Measurements from ENCODE around the gene LHPP.

Gene LHPP

DNA sequence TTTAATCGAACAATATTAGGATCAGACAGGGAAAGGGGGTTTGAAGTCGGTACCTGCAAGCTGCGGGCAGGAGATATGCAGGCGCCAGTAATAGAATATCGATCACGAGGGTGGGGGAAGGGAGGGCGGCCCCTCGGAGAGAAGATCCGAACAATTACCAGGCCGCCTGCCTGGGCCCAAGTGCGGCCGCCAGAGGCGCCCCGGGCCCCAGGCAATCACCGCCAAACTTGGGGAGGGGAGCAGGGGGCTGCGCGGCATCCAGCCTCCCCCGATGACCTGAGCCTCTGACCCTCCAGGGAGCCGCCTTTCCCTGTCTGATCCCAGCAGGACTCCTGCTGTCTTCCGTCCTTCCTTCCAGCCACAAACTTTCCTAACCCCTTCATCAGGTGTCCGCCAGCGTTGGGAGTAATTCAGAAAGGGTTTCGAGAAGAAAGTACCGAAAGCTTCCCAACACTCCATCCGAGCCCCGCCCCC, 12.9 kb upstream of the LHPP start:
- DNase-seq = no peak

DNA sequence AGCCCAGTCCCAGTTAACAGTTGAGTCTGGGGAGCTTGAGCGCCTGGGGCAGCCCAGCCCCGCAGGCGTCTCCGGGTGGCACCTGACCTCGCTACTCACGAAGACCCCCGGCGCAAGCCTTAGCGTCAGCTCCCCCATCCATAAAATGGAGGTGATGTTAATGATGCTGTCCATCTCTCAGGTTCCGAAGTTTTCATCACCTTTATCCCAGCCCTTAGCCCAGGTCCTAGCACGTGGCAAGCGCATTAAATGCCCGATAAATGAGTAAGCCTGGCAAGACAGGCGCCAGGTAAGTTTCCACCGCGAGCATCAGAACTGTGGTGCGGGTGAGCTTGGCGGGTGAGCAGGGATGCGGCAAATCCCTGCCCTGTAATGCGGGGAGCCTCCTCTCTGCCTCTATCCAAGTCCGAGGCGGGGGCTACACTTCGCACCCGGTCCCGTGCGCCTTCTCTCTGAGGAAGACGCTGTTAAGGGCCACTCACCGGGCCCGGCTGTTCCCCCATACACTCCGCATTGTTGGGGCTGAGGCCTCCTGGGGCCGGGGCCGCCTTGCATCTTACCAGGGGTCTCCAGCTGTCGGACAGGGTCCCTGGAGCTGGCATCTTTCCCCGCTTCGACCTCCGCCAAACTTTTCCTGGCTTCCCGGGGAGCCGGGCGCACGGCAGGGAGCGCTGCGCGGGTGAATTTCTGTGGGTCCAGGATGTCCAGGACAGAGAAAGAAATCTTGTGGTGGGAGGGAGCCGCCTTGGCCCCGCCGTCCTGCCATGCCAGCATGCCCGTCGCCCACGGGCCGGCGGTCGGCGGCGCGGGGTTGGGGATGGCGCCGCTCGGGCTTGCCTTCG, 12.2 kb upstream of the LHPP start:
- DNase-seq = no peak

- no peak for DNase-seq
These were observed 11.4 kb upstream of the LHPP start, which contains the start of gene NKX1-2 for GRCh38 chr10:124450012-124450782. TSS of gene NKX1-2 (minus strand) at chr10:124450035. CDS start at chr10:124449943, 92 bp downstream.

DNA sequence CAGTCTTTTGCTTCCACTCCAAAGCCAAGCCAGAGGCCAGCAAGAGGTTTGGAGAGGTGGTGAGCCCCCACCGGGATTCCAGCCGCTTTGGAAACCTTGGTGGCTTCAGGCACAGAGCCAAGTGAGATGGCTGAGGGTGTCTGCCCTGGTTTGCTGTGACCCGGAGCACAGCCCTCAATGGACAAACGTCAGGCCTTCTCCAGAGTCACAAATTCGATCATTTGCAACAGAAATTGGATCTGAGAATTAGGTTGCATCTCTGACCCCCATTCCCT, 10.9 kb upstream of the LHPP start:
- no peak for DNase-seq

DNA sequence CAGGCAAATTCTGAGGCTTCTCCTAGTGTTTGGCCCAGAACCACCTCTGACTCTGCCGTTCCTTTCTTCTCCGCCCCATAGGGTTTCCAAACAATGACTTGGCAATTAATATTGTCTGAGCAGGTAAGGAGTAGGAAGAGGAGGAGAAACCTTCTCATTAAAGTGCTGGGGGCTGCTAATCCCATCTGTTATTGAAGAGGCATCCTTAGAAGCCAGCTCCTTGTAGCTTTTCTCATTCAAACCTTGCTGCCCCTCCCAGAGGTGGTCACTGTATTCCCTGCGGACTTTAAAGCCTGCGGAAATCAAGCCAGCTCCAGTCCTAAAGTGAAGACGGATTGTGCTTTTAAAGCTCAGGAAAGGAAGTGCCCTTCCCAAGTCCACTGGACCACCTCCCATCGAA, 10.3 kb upstream of the LHPP start:
- DNase-seq = no peak

GRCh38 chr10:124453960-124454610, 7.5 kb upstream of the LHPP start:
- DNase-seq = no peak

DNA sequence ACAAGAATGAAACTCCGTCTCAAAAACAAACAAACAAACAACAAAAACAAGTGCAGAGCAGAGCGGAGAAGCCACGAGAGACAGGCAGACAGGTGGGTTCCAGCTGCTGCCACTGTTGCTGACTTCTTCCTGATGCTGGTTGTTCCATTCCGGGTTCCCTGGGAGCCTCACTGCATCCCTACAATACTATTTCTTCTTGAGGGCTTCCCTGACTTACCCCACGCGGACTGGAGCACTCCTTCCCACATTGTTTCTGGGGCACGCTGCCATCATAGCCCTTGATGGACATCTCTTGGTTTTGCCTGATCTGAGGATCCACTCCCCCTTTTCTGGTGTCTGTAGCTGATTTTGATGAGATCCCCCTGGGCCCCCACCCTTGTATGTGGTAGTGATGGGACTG, 6.2 kb upstream of the LHPP start:
- no peak for DNase-seq

- DNase-seq = no peak
These were observed 3.1 kb upstream of the LHPP start for GRCh38 chr10:124458473-124458872.

DNA sequence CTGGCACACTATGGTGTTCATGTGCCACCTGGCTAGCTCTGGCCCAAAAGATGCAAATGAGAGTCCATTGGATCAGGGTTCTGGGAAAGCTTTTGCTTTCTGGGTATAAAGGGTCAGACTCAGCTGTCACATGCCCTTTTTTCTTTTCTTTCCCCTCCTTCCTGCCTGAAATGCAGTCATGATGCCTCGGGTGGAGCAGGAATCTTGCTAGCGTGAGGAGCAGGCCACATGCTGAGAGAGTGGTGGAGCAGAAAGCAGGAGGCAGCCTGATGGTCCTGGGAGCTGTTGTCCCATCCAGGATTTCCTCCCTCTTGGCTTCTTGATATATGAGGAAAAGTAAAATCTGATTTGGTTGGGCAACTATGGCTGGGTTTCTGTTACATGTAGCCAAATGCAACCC, 2.7 kb upstream of the LHPP start:
- DNase-seq = no peak

- no peak for DNase-seq
These were observed 2.2 kb upstream of the LHPP start for GRCh38 chr10:124459395-124459794.

DNA sequence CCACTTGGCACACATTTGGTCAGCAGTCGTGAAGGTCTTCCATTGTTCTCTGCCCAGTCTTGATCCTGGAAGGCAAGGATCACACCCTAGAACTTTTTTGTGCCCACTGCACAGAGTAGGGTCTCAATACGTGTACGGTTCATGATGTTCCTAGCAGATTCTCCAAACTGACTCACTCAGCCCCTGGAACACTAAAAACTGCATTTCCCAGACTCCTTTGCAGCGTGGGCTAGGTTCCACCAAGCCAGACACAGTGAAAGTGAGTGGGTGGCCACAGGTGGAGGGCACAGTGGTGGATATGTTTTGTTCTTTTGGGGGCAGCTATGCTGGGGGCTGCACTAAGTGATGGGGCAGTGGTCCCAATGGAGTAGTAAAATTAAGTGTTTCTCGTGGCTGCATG, 1.5 kb upstream of the LHPP start:
- no peak for DNase-seq

- no peak for DNase-seq
These were observed 699 bp downstream of the LHPP start for GRCh38 chr10:124462348-124462695.

- DNase-seq = no peak
These were observed 2.7 kb downstream of the LHPP start for GRCh38 chr10:124464028-124464965.

DNA sequence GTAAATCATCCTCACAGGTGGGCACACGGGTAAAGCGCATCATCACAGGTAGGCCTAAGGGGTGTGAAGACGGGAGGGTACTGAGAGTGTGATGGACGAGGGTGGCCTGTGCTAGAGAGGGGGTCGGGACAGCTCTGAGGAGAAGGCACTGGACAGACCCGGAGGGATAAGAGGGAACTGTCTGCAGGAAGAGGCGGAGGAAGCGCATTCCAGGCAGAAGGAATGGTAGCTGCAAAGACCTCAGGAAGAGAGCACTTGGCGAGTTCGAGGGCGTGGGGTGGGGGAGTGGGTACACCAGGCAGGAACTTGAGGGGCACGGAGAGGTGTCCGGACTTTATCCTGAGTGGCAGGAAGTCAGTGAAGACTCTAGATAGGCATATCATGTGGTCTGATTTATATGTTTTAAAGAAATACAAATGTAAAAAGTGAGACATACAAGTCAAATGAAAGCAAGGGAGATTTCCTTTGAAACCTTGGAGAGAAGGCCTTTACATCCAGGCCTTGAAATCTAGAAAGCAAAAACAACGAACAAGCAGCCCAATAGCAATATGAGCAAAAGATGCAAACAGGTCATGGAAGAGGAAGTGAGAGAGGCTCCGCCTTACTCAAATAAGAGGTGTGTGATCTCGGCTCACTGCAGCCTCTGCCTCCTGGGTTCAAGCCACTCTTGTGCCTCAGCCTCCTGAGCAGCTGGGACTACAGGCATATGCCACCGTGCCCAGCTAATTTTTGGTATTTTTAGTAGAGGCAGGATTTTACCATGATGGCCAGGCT, 3.6 kb downstream of the LHPP start:
- DNase-seq = no peak

DNA sequence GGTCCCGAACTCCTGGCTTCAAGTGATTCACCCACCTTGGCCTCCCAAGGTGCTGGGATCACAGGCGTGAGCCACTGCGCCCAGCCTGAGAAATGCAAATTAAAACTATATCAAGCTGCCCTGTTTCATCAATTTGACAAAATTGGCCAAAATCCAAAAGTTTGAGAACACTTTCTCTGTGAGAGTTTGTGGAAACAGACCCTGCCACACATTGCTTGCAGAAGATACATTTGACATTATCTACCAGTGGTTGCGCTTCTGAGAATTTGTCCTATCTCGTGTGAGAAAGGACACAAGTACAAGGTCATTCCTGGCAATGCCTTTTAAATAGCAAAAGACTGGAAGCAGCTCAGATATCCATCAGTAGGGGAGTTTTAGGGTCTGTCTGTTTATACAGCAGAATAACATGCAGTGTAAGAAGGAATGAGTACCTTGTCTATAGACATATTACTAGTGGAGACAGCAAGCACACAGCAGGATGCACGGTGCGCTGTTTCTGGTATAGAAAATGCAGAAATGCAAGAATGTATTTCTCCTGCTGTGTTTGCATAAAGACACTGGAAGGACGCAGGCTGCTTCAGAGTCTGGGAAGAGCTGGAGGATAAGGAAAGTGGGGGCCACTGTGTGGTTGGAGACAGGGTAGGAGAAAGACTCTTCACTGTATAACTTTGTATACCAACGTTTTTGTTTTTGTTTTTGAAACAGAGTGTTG, 4.3 kb downstream of the LHPP start:
- DNase-seq = no peak

DNA sequence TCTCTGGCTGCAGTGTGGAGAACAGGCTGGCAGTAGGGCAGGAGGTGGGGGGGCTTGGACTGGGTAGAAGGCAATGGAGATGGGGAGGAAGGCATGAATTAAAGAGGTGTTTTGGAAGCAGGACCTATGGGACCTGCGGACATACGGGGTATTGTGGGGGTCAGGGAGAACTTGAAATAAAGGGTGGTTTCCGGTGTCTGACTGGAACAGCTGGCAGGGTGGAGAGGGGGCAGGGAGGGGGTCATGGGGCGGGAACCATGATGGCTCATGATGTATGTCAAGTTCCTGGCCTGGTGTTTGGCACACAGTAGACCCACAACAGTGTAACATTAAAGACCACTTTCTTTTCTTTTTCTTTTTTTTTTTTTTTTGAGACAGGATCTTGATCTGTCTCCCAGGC, 5.5 kb downstream of the LHPP start:
- DNase-seq = no peak

GRCh38 chr10:124468624-124469023, 7.0 kb downstream of the LHPP start:
- no peak for DNase-seq

DNA sequence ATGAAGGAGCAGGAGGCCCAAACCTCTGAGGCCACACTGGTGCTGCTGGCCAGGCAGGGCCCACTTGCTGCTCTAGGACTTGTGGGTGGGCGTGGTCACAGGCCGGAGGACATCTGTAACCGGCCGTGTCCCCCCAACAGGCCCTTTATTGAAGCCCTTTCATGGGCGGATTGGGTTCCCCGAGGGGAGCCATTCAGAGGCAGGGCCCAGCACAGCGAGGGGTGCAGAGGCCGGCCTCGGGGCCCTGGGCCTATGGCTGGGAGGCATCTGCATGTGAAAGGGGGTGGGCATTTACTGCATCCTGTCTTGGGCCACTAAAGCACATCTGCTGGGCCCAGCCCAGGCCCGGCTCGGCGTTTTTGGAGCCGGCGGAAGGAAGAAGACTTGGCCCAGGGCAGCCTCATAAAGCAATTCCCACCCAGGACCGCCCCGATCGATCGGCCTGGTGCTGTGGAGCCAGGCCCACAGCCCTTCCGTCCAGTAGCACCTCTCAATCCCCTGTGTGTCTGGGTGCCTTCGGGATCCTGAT, 8.4 kb downstream of the LHPP start:
- no peak for DNase-seq

DNA sequence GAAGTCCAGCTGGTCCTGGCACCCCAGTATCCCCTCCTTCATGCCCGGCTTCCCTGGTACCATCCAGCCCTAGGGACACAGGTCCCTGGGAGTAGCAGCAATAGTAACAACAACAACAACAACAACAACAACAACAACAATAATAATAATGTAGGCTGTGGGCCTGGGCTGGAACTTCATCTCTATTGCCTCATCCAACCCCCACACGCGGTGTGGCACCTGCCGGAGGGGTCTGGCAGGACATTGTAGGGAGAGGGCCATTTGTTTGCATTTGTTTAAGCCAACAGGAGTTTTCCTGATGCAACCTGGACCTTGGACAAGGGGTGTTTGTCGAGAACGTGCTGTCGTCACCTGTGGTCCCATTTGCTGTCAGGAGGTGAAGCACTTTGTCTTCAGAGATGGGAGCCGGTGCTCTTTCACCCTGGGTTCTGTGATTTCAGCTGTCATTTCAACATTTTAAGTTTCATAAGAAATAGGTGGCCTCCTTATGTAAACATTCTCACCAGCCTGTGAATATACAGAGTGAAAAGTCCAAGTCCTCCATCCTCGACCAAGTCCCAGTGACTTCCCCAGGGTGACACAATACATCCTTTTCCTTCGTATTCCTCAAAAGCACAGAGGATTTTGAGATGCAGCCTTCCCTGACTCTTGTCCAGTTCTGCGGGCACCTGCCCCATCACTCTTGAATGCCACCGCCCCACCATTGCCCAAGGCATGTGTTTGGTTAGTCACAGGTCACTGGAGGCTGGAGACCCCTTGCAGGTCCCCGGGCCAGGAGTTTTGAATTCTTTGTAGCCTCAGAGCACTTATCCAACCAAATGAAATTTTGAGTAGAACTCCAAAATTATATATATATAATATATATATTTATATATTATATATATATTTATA, 9.2 kb downstream of the LHPP start:
- no peak for DNase-seq

DNA sequence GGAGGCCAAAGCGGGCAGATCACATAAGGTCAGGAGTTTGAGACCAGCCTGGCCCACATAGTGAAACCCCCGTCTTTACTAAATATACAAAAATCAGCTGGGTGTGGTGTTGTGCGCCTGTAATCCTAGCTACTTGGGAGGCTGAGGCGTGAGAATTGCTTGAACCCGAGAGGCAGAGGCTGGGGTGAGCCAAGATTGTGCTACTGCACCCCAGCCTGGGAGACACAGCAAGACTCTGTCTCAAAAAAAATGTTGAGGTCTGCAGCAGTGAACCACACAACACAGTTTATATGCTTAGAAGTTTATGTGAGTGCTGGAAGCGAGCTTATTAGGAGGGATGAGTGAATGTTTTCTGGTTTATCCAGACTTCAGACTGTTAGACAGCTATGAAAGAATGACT, 10.4 kb downstream of the LHPP start:
- no peak for DNase-seq
